Peyer's patch (tissue), 4 donors: ENCODE data around the gene AXIN1. TPM values are rescaled to one million over a fixed set of nuclear protein-coding genes. Genes with fewer than 3 reads are reported as not detected.

Source experiments
- DNase-seq, 3 donors: peaks; one replicate each; pipeline ENCODE4 v3.0.0-alpha.2; 2017 to 2019
- H3K27ac ChIP-seq, 4 donors: fragments of 200-600 bp; sonication (generic); one replicate each; pipeline ENCODE4 v1.5.1; 2016 to 2019
- H3K27me3 ChIP-seq, 2 donors: fragments of 200-600 bp; sonication (generic); one replicate each; pipeline ENCODE4 v1.5.1; 2019
- H3K36me3 ChIP-seq, 3 donors: fragments of 200-600 bp; sonication (generic); one replicate each; pipeline ENCODE4 v1.5.1; 2016 to 2019
- H3K4me1 ChIP-seq, 4 donors: fragments of 200-600 bp; sonication (generic); one replicate each; pipeline ENCODE4 v1.5.1; 2016 to 2019
- H3K4me3 ChIP-seq, 4 donors: fragments of 200-600 bp; sonication (generic); 1 replicate in 3 of 4; 2 replicates in 1 of 4; pipeline ENCODE4 v1.5.1; 2016 to 2019; ENCODE audit warnings: mild to moderate bottlenecking in 1 of 4
- H3K9me3 ChIP-seq, 4 donors: fragments of 200-600 bp; sonication (generic); one replicate each; pipeline ENCODE4 v1.5.1; 2016 to 2019; ENCODE audit warnings: mild to moderate bottlenecking in 1 of 4
- CTCF ChIP-seq, 6 experiments: fragments of 450-650 bp in 4 of 6; fragments of 200-600 bp in 2 of 6; sonication (generic) in 1 of 6; IDR thresholded peaks; one replicate each; pipeline ENCODE4 v1.5.1; 2017 to 2019; ENCODE audit warnings: antibody characterized with exemption in 6 of 6, mild to moderate bottlenecking in 3 of 6, moderate library complexity in 1 of 6
- POLR2A ChIP-seq, 2 donors: fragments of 450-650 bp; IDR thresholded peaks; one replicate each; pipeline ENCODE4 v1.5.1; 2017; ENCODE audit warnings: antibody characterized with exemption in 2 of 2, mild to moderate bottlenecking in 2 of 2, moderate library complexity in 2 of 2
- total RNA-seq, 4 donors: library from RNA; depleted of rRNA; stranded (reverse); fragments of >200 nt; gene quantifications; one replicate each; pipeline ENCODE4 v1.1.0, GENCODE V29; 2016

AXIN1 gene
- total RNA-seq, 4 donors from 2014 or later, result 31.4 to 47.2 (median 37.3) TPM

DNA sequence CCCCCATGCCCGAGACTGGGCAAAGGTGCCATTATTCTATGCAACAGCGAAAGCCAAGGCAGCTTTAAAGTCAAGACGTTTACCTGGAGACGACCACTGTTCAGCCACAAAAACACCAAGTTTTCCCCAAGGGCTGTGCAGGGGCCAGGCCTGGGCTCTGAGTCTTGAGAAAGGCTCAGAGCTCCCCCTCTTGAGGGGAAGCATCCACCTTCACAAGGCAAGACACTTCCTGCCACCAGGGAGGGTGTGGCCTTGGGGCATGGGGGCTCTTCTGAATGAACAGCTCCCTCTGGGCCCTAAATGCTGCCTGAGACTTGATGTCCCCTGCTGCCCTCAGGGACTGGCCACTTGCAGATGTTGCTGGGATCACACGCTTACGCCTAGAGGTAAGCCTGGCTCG is 43.0 kb downstream of the AXIN1 start:
- Histone ChIP-seq H3K4me3 (no peak overlapping the region), H3K27me3 (no peaks in the 10 kb centered on the region), H3K9me3 (no peaks in the 10 kb centered on the region), H3K36me3 (peaks cover 0 to 65% (median 0%) of the 10 kb centered on the region in 3 donors), H3K27ac (peak overlapping the region in 1 of 4 donors; percentile 5), H3K4me1 (no peaks in the 10 kb centered on the region)
- TF ChIP-seq CTCF (IDR thresholded peaks at IDR 0.05) (no peak), POLR2A (IDR thresholded peaks at IDR 0.05) (no peak)
- no peak for DNase-seq

DNA sequence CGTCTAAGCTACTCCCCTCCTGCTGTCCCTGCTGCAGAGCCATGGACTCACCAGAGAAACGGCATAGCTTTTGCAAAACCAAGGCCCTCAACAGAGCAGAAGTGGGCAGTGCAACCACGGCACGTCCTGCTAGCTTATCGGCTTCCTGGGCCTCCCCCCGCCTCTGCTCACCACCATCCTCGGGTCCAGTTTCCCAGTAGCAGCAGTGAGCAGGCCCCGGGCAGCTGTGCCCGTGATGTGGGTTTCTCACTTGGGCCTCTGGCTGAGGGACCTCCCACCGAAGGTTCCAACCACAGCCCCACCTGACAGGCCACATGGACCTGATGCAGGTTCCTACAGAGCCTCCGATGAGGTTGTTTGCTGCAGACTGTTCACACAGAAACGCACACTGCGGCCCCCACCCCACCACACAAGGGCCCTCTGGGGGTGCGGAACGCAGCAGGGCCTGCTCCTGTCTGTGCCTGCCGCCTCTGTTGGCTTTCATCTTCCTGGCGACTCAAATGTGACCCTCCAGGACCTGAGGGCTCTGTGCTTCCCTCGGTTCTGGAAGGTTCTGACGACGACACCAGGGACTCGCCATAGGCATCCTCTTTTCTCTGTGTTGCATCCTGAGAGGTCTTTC is 44.7 kb downstream of the AXIN1 start:
- no peaks in the 10 kb centered on the region for H3K27me3 ChIP-seq
- no peak overlapping the region for H3K4me3 ChIP-seq
- H3K9me3 ChIP-seq, result no peaks in the 10 kb centered on the region
- no peaks in the 10 kb centered on the region for H3K4me1 ChIP-seq
- peak overlapping the region in 1 of 4 donors; percentile 64 for H3K27ac ChIP-seq
- H3K36me3 ChIP-seq, result peaks cover 0 to 61% (median 0%) of the 10 kb centered on the region in 3 donors
- peak in 2 of 3 donors; percentile 67 for DNase-seq
- TF ChIP-seq CTCF (IDR thresholded peaks at IDR 0.05), result no peak
- TF ChIP-seq POLR2A (IDR thresholded peaks at IDR 0.05), result no peak

- Histone ChIP-seq H3K27me3 (no peaks in the 10 kb centered on the region), H3K27ac (no peak overlapping the region), H3K4me1 (no peaks in the 10 kb centered on the region), H3K9me3 (no peaks in the 10 kb centered on the region), H3K36me3 (peaks cover 0 to 63% (median 0%) of the 10 kb centered on the region in 3 donors), H3K4me3 (no peak overlapping the region)
- no peak for DNase-seq
- no peak for TF ChIP-seq POLR2A (IDR thresholded peaks at IDR 0.05)
- no peak for TF ChIP-seq CTCF (IDR thresholded peaks at IDR 0.05)
Observed at GRCh38 chr16:306911-307370, 45.6 kb downstream of the AXIN1 start.

GRCh38 chr16:305916-306626 is 46.5 kb downstream of the AXIN1 start:
- H3K9me3 ChIP-seq, result no peaks in the 10 kb centered on the region
- no peak overlapping the region for H3K4me3 ChIP-seq
- TF ChIP-seq POLR2A (IDR thresholded peaks at IDR 0.05) (no peak), CTCF (IDR thresholded peaks at IDR 0.05) (no peak)
- H3K36me3 ChIP-seq, result peaks cover 0 to 65% (median 0%) of the 10 kb centered on the region in 3 donors
- H3K27ac ChIP-seq, result no peak overlapping the region
- no peak for DNase-seq
- no peaks in the 10 kb centered on the region for H3K4me1 ChIP-seq
- H3K27me3 ChIP-seq, result no peaks in the 10 kb centered on the region

DNA sequence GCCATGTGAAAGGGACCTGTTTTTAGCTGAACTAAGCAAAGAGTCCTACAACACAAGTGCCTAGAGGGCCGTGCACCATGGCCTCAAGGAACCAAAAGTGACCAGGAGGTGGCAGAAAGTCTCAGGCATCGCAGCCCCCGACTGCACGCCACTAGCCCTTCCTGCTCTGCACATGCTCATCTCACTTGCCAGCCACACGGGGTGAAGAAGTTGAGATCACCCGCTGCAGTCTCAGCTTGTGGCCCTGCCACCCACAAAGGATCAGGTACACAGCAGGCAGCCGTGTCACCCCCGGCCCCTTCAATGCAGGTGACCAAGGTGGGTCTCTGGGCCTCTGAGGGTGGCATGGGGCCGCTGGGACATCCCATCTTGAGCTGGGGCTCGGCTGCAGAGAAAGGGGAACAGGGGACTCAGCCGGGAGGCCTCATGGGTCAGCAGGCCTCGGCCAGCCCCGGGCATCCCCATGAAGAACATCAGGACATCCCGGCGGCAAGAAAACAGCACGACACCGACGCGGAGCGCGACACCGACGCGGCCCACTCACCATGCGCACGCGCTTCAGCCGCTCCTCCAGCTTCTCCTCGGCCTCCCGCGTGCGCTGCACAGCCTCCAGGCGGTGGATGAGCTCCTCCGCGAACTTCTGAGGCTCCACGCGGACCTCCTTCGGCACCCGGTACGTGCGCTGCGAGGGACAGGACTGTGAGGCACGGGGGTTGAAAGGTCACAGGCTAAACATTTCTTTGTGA is 48.6 kb downstream of the AXIN1 start:
- Histone ChIP-seq H3K36me3 (peaks cover 0 to 56% (median 0%) of the 10 kb centered on the region in 3 donors), H3K4me1 (no peaks in the 10 kb centered on the region), H3K27ac (no peak overlapping the region), H3K4me3 (no peak overlapping the region), H3K27me3 (no peaks in the 10 kb centered on the region), H3K9me3 (no peaks in the 10 kb centered on the region)
- no peak for TF ChIP-seq POLR2A (IDR thresholded peaks at IDR 0.05)
- peak in 3 of 6 experiments; percentile 13 to 30 (median 25) for TF ChIP-seq CTCF (IDR thresholded peaks at IDR 0.05)
- no peak for DNase-seq
